H1 (cell line): ENCODE data around the gene YWHAG. TPM values are rescaled to one million over a fixed set of nuclear protein-coding genes. Genes with fewer than 3 reads are reported as not detected.

Source experiments
- ATF2 ChIP-seq: IDR thresholded peaks from 2 replicates; pipeline ENCODE4 v1.6.1; 2012; ENCODE audit warnings: low read length, inconsistent platforms
- CBX5 ChIP-seq: fragments of 300-800, 300-1000 bp; sonication (generic); IDR thresholded peaks from 2 replicates; pipeline ENCODE4 v1.7.1; 2016; ENCODE audit warnings: antibody characterized with exemption, low read length, low read depth
- SP4 ChIP-seq: IDR thresholded peaks from 2 replicates; pipeline ENCODE4 v1.6.1; 2012; ENCODE audit warnings: low read length, inconsistent platforms
- TEAD4 ChIP-seq: IDR thresholded peaks from 2 replicates; pipeline ENCODE4 v1.6.1; 2012; ENCODE audit warnings: low read depth, low read length, inconsistent platforms, mixed read lengths
- polyA plus RNA-seq, 7 experiments: library from polyadenylated mRNA; depleted of rRNA in 3 of 7; stranded (reverse) in 5 of 7; unstranded in 2 of 7; fragments of >200 nt in 5 of 7; fragments of 200-250 nt in 2 of 7; gene quantifications; 1 replicate in 5 of 7; 2 replicates in 1 of 7; 4 replicates in 1 of 7; pipeline versions ENCODE4 v1.2.1 to v1.2.3, GENCODE V29; 2011 to 2013; ENCODE audit warnings: missing spikeins in 2 of 7, mixed read lengths in 2 of 7
- total RNA-seq: library from RNA; stranded (reverse); fragmentation: NEBNext Ultra II Directional; extraction: Animal tissue kit (Norgen Biotek cat#: 25700); gene quantifications from 2 replicates; pipeline ENCODE4 v1.2.1, GENCODE V29; 2021
- TF ChIP-seq, protein P1 (sequence below): fragments of 300-600 bp; sonication (generic); IDR thresholded peaks from 2 replicates; pipeline ENCODE4 v1.7.1; 2012; ENCODE audit warnings: low read length, moderate library complexity, mild to moderate bottlenecking, inconsistent platforms; ENCODE audit not compliant: insufficient replicate concordance
- TF ChIP-seq, protein P2 (sequence below): IDR thresholded peaks from 2 replicates; pipeline ENCODE4 v1.6.1; 2011; ENCODE audit warnings: low read depth, mild to moderate bottlenecking, low read length; ENCODE audit not compliant: insufficient read depth

YWHAG gene
- total and polyA plus RNA-seq, 2 of the 8 experiments (the other 6 are each of a cell fraction or from before 2014, with no cell fraction given): 57.2 to 241 TPM

DNA sequence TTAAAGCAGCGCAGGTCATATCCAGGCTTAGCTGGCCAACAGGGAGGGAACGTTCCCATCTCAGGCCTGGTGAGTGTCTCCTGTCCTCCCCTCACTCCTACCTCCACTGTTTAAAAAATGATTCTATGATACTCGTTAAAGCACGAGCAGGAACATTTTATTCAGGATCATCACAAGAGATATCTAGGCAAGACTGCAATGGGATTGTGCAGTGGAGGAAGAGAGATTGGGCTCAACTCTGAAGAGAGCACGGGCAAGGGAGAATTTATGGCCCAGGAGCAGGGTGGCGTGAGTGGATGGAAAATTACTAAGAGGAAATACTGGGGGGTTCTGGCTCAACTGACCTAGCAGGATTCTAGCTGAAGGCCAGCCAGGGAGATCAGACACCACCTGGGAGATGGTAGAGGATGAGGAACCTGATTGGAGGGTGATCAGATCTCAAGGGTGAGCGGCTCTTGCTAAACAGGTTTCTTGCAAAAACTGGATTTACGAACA lies 65.3 kb downstream of the YWHAG start (continued):
- TF ChIP-seq, protein P1, sequence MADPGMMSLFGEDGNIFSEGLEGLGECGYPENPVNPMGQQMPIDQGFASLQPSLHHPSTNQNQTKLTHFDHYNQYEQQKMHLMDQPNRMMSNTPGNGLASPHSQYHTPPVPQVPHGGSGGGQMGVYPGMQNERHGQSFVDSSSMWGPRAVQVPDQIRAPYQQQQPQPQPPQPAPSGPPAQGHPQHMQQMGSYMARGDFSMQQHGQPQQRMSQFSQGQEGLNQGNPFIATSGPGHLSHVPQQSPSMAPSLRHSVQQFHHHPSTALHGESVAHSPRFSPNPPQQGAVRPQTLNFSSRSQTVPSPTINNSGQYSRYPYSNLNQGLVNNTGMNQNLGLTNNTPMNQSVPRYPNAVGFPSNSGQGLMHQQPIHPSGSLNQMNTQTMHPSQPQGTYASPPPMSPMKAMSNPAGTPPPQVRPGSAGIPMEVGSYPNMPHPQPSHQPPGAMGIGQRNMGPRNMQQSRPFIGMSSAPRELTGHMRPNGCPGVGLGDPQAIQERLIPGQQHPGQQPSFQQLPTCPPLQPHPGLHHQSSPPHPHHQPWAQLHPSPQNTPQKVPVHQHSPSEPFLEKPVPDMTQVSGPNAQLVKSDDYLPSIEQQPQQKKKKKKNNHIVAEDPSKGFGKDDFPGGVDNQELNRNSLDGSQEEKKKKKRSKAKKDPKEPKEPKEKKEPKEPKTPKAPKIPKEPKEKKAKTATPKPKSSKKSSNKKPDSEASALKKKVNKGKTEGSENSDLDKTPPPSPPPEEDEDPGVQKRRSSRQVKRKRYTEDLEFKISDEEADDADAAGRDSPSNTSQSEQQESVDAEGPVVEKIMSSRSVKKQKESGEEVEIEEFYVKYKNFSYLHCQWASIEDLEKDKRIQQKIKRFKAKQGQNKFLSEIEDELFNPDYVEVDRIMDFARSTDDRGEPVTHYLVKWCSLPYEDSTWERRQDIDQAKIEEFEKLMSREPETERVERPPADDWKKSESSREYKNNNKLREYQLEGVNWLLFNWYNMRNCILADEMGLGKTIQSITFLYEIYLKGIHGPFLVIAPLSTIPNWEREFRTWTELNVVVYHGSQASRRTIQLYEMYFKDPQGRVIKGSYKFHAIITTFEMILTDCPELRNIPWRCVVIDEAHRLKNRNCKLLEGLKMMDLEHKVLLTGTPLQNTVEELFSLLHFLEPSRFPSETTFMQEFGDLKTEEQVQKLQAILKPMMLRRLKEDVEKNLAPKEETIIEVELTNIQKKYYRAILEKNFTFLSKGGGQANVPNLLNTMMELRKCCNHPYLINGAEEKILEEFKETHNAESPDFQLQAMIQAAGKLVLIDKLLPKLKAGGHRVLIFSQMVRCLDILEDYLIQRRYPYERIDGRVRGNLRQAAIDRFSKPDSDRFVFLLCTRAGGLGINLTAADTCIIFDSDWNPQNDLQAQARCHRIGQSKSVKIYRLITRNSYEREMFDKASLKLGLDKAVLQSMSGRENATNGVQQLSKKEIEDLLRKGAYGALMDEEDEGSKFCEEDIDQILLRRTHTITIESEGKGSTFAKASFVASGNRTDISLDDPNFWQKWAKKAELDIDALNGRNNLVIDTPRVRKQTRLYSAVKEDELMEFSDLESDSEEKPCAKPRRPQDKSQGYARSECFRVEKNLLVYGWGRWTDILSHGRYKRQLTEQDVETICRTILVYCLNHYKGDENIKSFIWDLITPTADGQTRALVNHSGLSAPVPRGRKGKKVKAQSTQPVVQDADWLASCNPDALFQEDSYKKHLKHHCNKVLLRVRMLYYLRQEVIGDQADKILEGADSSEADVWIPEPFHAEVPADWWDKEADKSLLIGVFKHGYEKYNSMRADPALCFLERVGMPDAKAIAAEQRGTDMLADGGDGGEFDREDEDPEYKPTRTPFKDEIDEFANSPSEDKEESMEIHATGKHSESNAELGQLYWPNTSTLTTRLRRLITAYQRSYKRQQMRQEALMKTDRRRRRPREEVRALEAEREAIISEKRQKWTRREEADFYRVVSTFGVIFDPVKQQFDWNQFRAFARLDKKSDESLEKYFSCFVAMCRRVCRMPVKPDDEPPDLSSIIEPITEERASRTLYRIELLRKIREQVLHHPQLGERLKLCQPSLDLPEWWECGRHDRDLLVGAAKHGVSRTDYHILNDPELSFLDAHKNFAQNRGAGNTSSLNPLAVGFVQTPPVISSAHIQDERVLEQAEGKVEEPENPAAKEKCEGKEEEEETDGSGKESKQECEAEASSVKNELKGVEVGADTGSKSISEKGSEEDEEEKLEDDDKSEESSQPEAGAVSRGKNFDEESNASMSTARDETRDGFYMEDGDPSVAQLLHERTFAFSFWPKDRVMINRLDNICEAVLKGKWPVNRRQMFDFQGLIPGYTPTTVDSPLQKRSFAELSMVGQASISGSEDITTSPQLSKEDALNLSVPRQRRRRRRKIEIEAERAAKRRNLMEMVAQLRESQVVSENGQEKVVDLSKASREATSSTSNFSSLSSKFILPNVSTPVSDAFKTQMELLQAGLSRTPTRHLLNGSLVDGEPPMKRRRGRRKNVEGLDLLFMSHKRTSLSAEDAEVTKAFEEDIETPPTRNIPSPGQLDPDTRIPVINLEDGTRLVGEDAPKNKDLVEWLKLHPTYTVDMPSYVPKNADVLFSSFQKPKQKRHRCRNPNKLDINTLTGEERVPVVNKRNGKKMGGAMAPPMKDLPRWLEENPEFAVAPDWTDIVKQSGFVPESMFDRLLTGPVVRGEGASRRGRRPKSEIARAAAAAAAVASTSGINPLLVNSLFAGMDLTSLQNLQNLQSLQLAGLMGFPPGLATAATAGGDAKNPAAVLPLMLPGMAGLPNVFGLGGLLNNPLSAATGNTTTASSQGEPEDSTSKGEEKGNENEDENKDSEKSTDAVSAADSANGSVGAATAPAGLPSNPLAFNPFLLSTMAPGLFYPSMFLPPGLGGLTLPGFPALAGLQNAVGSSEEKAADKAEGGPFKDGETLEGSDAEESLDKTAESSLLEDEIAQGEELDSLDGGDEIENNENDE: no peak
- TF ChIP-seq CBX5: no peak
- TF ChIP-seq TEAD4: no peak
- no peak for TF ChIP-seq ATF2
- no peak for TF ChIP-seq SP4
- TF ChIP-seq, protein P2, sequence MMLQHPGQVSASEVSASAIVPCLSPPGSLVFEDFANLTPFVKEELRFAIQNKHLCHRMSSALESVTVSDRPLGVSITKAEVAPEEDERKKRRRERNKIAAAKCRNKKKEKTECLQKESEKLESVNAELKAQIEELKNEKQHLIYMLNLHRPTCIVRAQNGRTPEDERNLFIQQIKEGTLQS: no peak
